WTC11 (cell line): Measurements from ENCODE around the gene RREB1. TPM values are rescaled to one million over a fixed set of nuclear protein-coding genes. Genes with fewer than 3 reads are reported as not detected.

Experiments used
- ATAC-seq: fragments of 200-7000 bp; cut with Tn5 transposase; 2 replicates; pipeline ENCODE4 v1.10.0; 2021; ENCODE audit warnings: mild to moderate bottlenecking, moderate library complexity
- CTCF ChIA-PET: fragments of 300-600 bp; sonication (Branson Sonifier 250); formaldehyde crosslinking; loops from one replicate; lab custom pipeline; 2021; ENCODE audit warnings: antibody characterized with exemption; lab: Charles Lee
- POLR2A ChIA-PET: fragments of 350-600 bp; sonication (Branson Sonifier 250); formaldehyde crosslinking; loops from one replicate; lab custom pipeline; 2021; ENCODE audit warnings: antibody characterized with exemption; lab: Charles Lee
- DNase-seq: peaks from one replicate; pipeline ENCODE4 v3.0.0; 2021; ENCODE audit warnings: low spot score
- H3K27ac Mint-ChIP-seq: 2 replicates; pipeline ENCODE4 v1.8.0; 2021; ENCODE audit warnings: mixed read lengths
- H3K27me3 Mint-ChIP-seq: 2 replicates; pipeline ENCODE4 v1.8.0; 2021; ENCODE audit warnings: low read depth, mild to moderate bottlenecking, moderate library complexity, mixed read lengths
- H3K36me3 Mint-ChIP-seq: 2 replicates; pipeline ENCODE4 v1.8.0; 2021; ENCODE audit warnings: mixed read lengths
- H3K4me1 Mint-ChIP-seq: 2 replicates; pipeline ENCODE4 v1.8.0; 2022; ENCODE audit warnings: mixed read lengths
- H3K4me3 Mint-ChIP-seq: 2 replicates; pipeline ENCODE4 v1.8.0; 2021; ENCODE audit warnings: mild to moderate bottlenecking, moderate library complexity, mixed read lengths
- H3K9me3 Mint-ChIP-seq: 2 replicates; pipeline ENCODE4 v1.8.0; 2021; ENCODE audit warnings: mixed read lengths
- ATF2 ChIP-seq: sonication (generic); formaldehyde crosslinking; IDR thresholded peaks from 2 replicates; pipeline ENCODE4 v1.8.1; 2022; ENCODE audit warnings: low read depth, missing genetic modification reagents, borderline replicate concordance
- ESRRA ChIP-seq: sonication (generic); formaldehyde crosslinking; IDR thresholded peaks from 2 replicates; pipeline ENCODE4 v1.8.1; 2022; ENCODE audit warnings: mild to moderate bottlenecking, missing genetic modification reagents, borderline replicate concordance
- ETV6 ChIP-seq: sonication (generic); formaldehyde crosslinking; IDR thresholded peaks from 2 replicates; pipeline ENCODE4 v1.8.1; 2022; ENCODE audit warnings: mild to moderate bottlenecking, missing genetic modification reagents
- HMGA2 ChIP-seq: fragments of 250-450 bp; sonication (Bioruptor Pico); IDR thresholded peaks from 2 replicates; pipeline ENCODE4 v1.4.0; 2021; ENCODE audit warnings: mild to moderate bottlenecking, moderate library complexity
- HMGXB4 ChIP-seq: sonication (generic); formaldehyde crosslinking; IDR thresholded peaks from 2 replicates; pipeline ENCODE4 v1.8.1; 2023; ENCODE audit warnings: mild to moderate bottlenecking, moderate library complexity, missing genetic modification reagents
- NFYB ChIP-seq: sonication (generic); formaldehyde crosslinking; conservative IDR thresholded peaks from 2 replicates; pipeline ENCODE4 v1.8.0; 2022; ENCODE audit warnings: low read depth, missing genetic modification reagents
- NR2C2 ChIP-seq: sonication (generic); formaldehyde crosslinking; IDR thresholded peaks from 2 replicates; pipeline ENCODE4 v1.8.0; 2022; ENCODE audit warnings: mild to moderate bottlenecking, missing genetic modification reagents
- OVOL2 ChIP-seq: fragments of 250-450 bp; sonication (Bioruptor Pico); IDR thresholded peaks from 2 replicates; pipeline ENCODE4 v1.9.0; 2021; ENCODE audit warnings: mild to moderate bottlenecking, borderline replicate concordance
- SMAD3 ChIP-seq: sonication (generic); formaldehyde crosslinking; IDR thresholded peaks from 2 replicates; pipeline ENCODE4 v1.8.0; 2022; ENCODE audit warnings: missing genetic modification reagents, mild to moderate bottlenecking, borderline replicate concordance
- ZNF121 ChIP-seq: sonication (generic); formaldehyde crosslinking; IDR thresholded peaks from 2 replicates; pipeline ENCODE4 v1.8.0; 2023; ENCODE audit warnings: missing genetic modification reagents
- ZNF281 ChIP-seq: sonication (generic); formaldehyde crosslinking; IDR thresholded peaks from 2 replicates; pipeline ENCODE4 v1.8.0; 2023; ENCODE audit warnings: mild to moderate bottlenecking, missing genetic modification reagents
- ZNF396 ChIP-seq: fragments of 250-450 bp; sonication (Bioruptor Pico); IDR thresholded peaks from 2 replicates; pipeline ENCODE4 v1.8.0; 2021; ENCODE audit warnings: mild to moderate bottlenecking, moderate library complexity, borderline replicate concordance
- total RNA-seq: library from RNA; stranded (reverse); gene quantifications from 3 replicates; pipeline ENCODE4 v1.2.3, GENCODE V29; 2021
- TF ChIP-seq, protein P1 (sequence below): sonication (generic); formaldehyde crosslinking; IDR thresholded peaks from 2 replicates; pipeline ENCODE4 v1.8.0; 2022; ENCODE audit warnings: mild to moderate bottlenecking, missing genetic modification reagents
- TF ChIP-seq, protein P2 (sequence below): sonication (generic); formaldehyde crosslinking; IDR thresholded peaks from 2 replicates; pipeline ENCODE4 v1.8.0; 2022; ENCODE audit warnings: missing genetic modification reagents
- TF ChIP-seq, protein P3 (sequence below): sonication (generic); formaldehyde crosslinking; IDR thresholded peaks from 2 replicates; pipeline ENCODE4 v1.8.1; 2022; ENCODE audit warnings: missing genetic modification reagents, borderline replicate concordance
- TF ChIP-seq, protein P4 (sequence below): sonication (generic); formaldehyde crosslinking; IDR thresholded peaks from 2 replicates; pipeline ENCODE4 v1.8.0; 2022; ENCODE audit warnings: mild to moderate bottlenecking, missing genetic modification reagents
- TF ChIP-seq, protein P5 (sequence below): sonication (generic); formaldehyde crosslinking; IDR thresholded peaks from 2 replicates; pipeline ENCODE4 v1.8.0; 2023; ENCODE audit warnings: missing genetic modification reagents
- TF ChIP-seq, protein P6 (sequence below): fragments of 250-450 bp; sonication (Bioruptor Pico); IDR thresholded peaks from 2 replicates; pipeline ENCODE4 v1.9.0; 2021; ENCODE audit warnings: mild to moderate bottlenecking

Gene RREB1
- total RNA-seq, 1 experiment from 2014 or later: 38.5 TPM

- H3K4me3 Mint-ChIP-seq: no peak overlapping the region
- ChIA-PET CTCF (no interaction called here), POLR2A (interaction anchor here (0.5 kb wide), 1 partner anchor 14 kb away, joined by 4 read pairs; no protein-coding TSS in a partner anchor)
- H3K27ac Mint-ChIP-seq: 0 out of 2 replicates have a peak overlapping the region, but pooled peaks have one; percentile 9
- DNase-seq (no peak), ATAC-seq (no peak)
- H3K4me1 Mint-ChIP-seq: no peaks in the 10 kb centered on the region
- TF ChIP-seq, protein P1, sequence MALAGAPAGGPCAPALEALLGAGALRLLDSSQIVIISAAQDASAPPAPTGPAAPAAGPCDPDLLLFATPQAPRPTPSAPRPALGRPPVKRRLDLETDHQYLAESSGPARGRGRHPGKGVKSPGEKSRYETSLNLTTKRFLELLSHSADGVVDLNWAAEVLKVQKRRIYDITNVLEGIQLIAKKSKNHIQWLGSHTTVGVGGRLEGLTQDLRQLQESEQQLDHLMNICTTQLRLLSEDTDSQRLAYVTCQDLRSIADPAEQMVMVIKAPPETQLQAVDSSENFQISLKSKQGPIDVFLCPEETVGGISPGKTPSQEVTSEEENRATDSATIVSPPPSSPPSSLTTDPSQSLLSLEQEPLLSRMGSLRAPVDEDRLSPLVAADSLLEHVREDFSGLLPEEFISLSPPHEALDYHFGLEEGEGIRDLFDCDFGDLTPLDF: no peak
- no peak for TF ChIP-seq NR2C2 (CRISPR knock-in tag)
- no peak for TF ChIP-seq OVOL2 (CRISPR knock-in tag)
- no peaks in the 10 kb centered on the region for H3K27me3 Mint-ChIP-seq
- H3K36me3 Mint-ChIP-seq: peaks cover 55% of the 10 kb centered on the region
- H3K9me3 Mint-ChIP-seq: no peaks in the 10 kb centered on the region
Measured at GRCh38 chr6:7188492-7188891, 80.7 kb downstream of the RREB1 start.

- Mint-ChIP-seq H3K27ac (no peak overlapping the region), H3K36me3 (peaks cover 51% of the 10 kb centered on the region), H3K4me3 (no peak overlapping the region), H3K27me3 (no peaks in the 10 kb centered on the region), H3K9me3 (no peaks in the 10 kb centered on the region), H3K4me1 (no peaks in the 10 kb centered on the region)
- ATAC-seq: no peak
- TF ChIP-seq ATF2 (CRISPR knock-in tag) (no peak), ESRRA (CRISPR knock-in tag) (no peak), ZNF121 (CRISPR knock-in tag) (no peak), HMGA2 (CRISPR knock-in tag) (no peak), ETV6 (no peak), HMGXB4 (CRISPR knock-in tag) (no peak), ZNF396 (CRISPR knock-in tag) (no peak), NFYB (CRISPR knock-in tag) (no peak), SMAD3 (CRISPR knock-in tag) (no peak), ZNF281 (CRISPR knock-in tag) (no peak)
- TF ChIP-seq, protein P2, sequence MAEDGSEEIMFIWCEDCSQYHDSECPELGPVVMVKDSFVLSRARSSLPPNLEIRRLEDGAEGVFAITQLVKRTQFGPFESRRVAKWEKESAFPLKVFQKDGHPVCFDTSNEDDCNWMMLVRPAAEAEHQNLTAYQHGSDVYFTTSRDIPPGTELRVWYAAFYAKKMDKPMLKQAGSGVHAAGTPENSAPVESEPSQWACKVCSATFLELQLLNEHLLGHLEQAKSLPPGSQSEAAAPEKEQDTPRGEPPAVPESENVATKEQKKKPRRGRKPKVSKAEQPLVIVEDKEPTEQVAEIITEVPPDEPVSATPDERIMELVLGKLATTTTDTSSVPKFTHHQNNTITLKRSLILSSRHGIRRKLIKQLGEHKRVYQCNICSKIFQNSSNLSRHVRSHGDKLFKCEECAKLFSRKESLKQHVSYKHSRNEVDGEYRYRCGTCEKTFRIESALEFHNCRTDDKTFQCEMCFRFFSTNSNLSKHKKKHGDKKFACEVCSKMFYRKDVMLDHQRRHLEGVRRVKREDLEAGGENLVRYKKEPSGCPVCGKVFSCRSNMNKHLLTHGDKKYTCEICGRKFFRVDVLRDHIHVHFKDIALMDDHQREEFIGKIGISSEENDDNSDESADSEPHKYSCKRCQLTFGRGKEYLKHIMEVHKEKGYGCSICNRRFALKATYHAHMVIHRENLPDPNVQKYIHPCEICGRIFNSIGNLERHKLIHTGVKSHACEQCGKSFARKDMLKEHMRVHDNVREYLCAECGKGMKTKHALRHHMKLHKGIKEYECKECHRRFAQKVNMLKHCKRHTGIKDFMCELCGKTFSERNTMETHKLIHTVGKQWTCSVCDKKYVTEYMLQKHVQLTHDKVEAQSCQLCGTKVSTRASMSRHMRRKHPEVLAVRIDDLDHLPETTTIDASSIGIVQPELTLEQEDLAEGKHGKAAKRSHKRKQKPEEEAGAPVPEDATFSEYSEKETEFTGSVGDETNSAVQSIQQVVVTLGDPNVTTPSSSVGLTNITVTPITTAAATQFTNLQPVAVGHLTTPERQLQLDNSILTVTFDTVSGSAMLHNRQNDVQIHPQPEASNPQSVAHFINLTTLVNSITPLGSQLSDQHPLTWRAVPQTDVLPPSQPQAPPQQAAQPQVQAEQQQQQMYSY: no peak
- TF ChIP-seq, protein P3, sequence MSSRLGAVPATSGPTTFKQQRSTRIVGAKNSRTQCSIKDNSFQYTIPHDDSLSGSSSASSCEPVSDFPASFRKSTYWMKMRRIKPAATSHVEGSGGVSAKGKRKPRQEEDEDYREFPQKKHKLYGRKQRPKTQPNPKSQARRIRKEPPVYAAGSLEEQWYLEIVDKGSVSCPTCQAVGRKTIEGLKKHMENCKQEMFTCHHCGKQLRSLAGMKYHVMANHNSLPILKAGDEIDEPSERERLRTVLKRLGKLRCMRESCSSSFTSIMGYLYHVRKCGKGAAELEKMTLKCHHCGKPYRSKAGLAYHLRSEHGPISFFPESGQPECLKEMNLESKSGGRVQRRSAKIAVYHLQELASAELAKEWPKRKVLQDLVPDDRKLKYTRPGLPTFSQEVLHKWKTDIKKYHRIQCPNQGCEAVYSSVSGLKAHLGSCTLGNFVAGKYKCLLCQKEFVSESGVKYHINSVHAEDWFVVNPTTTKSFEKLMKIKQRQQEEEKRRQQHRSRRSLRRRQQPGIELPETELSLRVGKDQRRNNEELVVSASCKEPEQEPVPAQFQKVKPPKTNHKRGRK: no peak
- TF ChIP-seq, protein P4, sequence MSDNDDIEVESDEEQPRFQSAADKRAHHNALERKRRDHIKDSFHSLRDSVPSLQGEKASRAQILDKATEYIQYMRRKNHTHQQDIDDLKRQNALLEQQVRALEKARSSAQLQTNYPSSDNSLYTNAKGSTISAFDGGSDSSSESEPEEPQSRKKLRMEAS (CRISPR knock-in tag): no peak
- TF ChIP-seq, protein P5, sequence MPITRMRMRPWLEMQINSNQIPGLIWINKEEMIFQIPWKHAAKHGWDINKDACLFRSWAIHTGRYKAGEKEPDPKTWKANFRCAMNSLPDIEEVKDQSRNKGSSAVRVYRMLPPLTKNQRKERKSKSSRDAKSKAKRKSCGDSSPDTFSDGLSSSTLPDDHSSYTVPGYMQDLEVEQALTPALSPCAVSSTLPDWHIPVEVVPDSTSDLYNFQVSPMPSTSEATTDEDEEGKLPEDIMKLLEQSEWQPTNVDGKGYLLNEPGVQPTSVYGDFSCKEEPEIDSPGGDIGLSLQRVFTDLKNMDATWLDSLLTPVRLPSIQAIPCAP (CRISPR knock-in tag): no peak
- TF ChIP-seq, protein P6, sequence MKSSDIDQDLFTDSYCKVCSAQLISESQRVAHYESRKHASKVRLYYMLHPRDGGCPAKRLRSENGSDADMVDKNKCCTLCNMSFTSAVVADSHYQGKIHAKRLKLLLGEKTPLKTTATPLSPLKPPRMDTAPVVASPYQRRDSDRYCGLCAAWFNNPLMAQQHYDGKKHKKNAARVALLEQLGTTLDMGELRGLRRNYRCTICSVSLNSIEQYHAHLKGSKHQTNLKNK (CRISPR knock-in tag): no peak
- ChIA-PET POLR2A (interaction anchor here (0.5 kb wide), 1 partner anchor 15 kb away, joined by 4 read pairs; no protein-coding TSS in a partner anchor), CTCF (no interaction called here)
- DNase-seq: no peak
Measured at GRCh38 chr6:7189101-7189758, 81.5 kb downstream of the RREB1 start.
